Right lobe of liver (tissue), 6 donors: Measurements from ENCODE around the gene SEC16B. TPM values are rescaled to one million over a fixed set of nuclear protein-coding genes. Genes with fewer than 3 reads are reported as not detected.

Experiments
- ATAC-seq, 4 donors: fragments of 200-7000 bp; cut with Tn5 transposase; one replicate each; pipeline ENCODE4 v1.9.1; 2020; ENCODE audit warnings: mild to moderate bottlenecking in 4 of 4, moderate library complexity in 4 of 4
- DNase-seq, 3 donors: peaks; one replicate each; pipeline ENCODE4 v3.0.0-alpha.2; 2020
- H3K27ac ChIP-seq, 3 donors: fragments of 200-600 bp; one replicate each; pipeline ENCODE4 v1.8.0; 2022
- H3K27me3 ChIP-seq, 2 donors: fragments of 200-600 bp; one replicate each; pipeline ENCODE4 v1.8.0; 2022
- H3K36me3 ChIP-seq, 4 donors: fragments of 200-600 bp; sonication (generic) in 1 of 4; one replicate each; pipeline versions ENCODE4 v1.5.1 to v1.8.0; 2017 to 2022; ENCODE audit warnings: control low read depth in 1 of 4
- H3K4me1 ChIP-seq, 4 donors: fragments of 200-600 bp; sonication (generic) in 1 of 4; one replicate each; pipeline versions ENCODE4 v1.5.1 to v1.8.0; 2017 to 2022; ENCODE audit warnings: control low read depth in 1 of 4
- H3K4me3 ChIP-seq, 3 donors: fragments of 200-600 bp; one replicate each; pipeline ENCODE4 v1.8.0; 2022
- H3K9me3 ChIP-seq, 4 donors: fragments of 200-600 bp; sonication (generic) in 1 of 4; one replicate each; pipeline versions ENCODE4 v1.5.1 to v1.8.0; 2017 to 2022; ENCODE audit warnings: control low read depth in 1 of 4
- POLR2A ChIP-seq: fragments of 450-650 bp; IDR thresholded peaks from one replicate; pipeline ENCODE4 v1.6.1; 2017; ENCODE audit warnings: antibody characterized with exemption, mild to moderate bottlenecking
- WGBS: methylation state at CpG from one replicate; pipeline ENCODE4 v1.1.6; 2018; ENCODE audit warnings: low coverage, low lambda C conversion rate; ENCODE audit not compliant: insufficient coverage; ENCODE audit errors: missing lambda C conversion rate; 5-methylcytosine and 5-hydroxymethylcytosine counted together
- intact Hi-C, 2 donors: fragments of 100-400 bp; cut with DNase I; formaldehyde crosslinking; loops; one replicate each; pipeline versions ENCODE4 v1.11.2 to v1.14.1; 2022
- total RNA-seq, 6 experiments: library from RNA; depleted of rRNA in 2 of 6; stranded (reverse); fragments of >200 nt in 2 of 6; fragmentation: NEBNext Ultra II Directional in 3 of 6; extraction: Animal tissue kit (Norgen Biotek cat#: 25700) in 3 of 6; gene quantifications; one replicate each; pipeline versions ENCODE4 v1.1.0 to v1.2.4, GENCODE V29; 2016 to 2023
- TF ChIP-seq, protein P1 (sequence below), 4 donors: fragments of 200-600 bp in 3 of 4; fragments of 450-650 bp in 1 of 4; IDR thresholded peaks; one replicate each; pipeline versions ENCODE4 v1.5.1 to v1.8.0; 2016 to 2022; ENCODE audit warnings: antibody characterized with exemption in 4 of 4, mild to moderate bottlenecking in 2 of 4
- donor health status: DM: no; HTN: yes; CAD: no.
- donor health status: DM: no; HTN: no; CAD: no.
- donor health status: DM: no; HTN: no; CAD: no.
- donor health status: DM: no; HTN: yes; CAD: no.
- donor health status: DM: no; HTN: yes; CAD: no.

SEC16B gene
- total RNA-seq, 6 experiments from 2014 or later, result 16.4 to 69.7 (median 39.9) TPM

DNA sequence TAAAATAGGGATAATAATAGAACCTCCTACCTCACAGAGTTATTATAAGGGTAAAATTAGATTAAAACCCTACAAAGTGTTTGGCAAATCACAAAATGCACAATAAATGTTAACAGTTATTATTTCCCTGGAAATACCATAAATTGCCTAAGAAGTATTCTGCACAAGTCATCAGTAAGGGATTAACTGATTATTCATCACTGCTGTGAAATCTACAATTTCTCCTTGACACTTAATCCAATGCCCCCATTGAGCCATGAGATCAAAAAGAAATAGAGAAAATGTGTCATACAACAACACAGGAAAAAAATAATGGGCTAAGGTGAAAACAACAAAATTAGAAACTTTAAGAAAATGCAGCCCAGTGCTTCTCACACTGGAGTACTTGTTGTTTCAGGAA lies 6.7 kb upstream of the SEC16B start:
- H3K36me3 ChIP-seq, result no peaks in the 10 kb centered on the region
- DNase-seq, result no peak
- no peaks in the 10 kb centered on the region for H3K27me3 ChIP-seq
- no peaks in the 10 kb centered on the region for H3K9me3 ChIP-seq
- ATAC-seq, result no peak
- no peaks in the 10 kb centered on the region for H3K4me1 ChIP-seq
- intact Hi-C loops, result no loop called here
- H3K27ac ChIP-seq, result no peak overlapping the region
- TF ChIP-seq, protein P1, sequence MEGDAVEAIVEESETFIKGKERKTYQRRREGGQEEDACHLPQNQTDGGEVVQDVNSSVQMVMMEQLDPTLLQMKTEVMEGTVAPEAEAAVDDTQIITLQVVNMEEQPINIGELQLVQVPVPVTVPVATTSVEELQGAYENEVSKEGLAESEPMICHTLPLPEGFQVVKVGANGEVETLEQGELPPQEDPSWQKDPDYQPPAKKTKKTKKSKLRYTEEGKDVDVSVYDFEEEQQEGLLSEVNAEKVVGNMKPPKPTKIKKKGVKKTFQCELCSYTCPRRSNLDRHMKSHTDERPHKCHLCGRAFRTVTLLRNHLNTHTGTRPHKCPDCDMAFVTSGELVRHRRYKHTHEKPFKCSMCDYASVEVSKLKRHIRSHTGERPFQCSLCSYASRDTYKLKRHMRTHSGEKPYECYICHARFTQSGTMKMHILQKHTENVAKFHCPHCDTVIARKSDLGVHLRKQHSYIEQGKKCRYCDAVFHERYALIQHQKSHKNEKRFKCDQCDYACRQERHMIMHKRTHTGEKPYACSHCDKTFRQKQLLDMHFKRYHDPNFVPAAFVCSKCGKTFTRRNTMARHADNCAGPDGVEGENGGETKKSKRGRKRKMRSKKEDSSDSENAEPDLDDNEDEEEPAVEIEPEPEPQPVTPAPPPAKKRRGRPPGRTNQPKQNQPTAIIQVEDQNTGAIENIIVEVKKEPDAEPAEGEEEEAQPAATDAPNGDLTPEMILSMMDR (IDR thresholded peaks at IDR 0.05), result no peak
- no peak for TF ChIP-seq POLR2A
- H3K4me3 ChIP-seq, result no peak overlapping the region

DNA sequence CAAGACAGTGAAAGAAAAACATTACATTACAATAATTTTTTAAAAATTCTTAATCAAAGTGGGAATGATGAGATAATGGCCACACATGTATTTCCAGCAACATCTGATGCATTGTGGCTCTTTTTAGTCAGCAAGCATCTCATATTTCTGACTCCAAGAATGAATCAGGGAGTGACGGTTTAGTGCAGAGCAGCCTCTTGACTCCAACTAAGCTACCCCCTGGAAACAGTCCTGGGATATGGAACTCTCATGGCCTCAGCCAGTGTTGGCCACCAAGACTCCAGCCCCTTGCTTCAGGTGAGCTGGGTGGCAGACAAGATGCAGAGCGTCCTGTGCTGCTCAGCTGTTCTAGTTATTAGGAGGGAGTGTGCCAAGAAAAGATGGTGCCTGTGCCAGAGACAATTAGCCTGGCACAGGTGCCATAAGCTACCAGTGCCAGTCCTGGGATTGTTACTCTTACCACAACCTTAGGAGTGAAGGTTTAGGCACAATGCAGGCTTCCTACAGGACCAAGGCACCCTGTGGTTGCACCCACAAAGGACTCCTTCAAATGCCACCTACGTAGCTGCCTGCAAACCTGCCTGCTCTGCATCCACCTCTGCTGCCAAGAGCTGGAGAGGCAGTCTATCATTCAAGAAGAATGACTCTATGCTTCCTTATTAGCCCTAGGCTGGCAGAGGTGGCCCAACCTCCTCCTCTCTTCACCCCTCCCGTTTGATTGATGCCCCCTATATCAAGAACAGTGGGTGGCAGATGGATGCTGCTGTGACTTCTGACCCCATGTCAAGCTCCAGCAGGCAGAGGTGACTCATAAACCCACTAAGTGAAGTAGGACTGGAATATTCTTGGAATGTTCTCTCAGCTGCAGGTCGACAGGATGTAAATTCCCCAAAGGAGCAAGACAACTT lies 6.0 kb upstream of the SEC16B start:
- Histone ChIP-seq H3K4me3 (no peak overlapping the region), H3K36me3 (no peaks in the 10 kb centered on the region), H3K4me1 (peaks cover 0 to 2% (median 0%) of the 10 kb centered on the region in 4 donors), H3K27me3 (no peaks in the 10 kb centered on the region), H3K9me3 (no peaks in the 10 kb centered on the region), H3K27ac (no peak overlapping the region)
- no peak for TF ChIP-seq POLR2A
- TF ChIP-seq, protein P1 (IDR thresholded peaks at IDR 0.05), result no peak
- peak in 1 of 4 donors; percentile 16 for ATAC-seq
- no peak for DNase-seq
- WGBS, result 75% methylated on average over 3 of the region's 5 CpGs
- intact Hi-C loops, result no loop called here

- TF ChIP-seq, protein P1 (IDR thresholded peaks at IDR 0.05), result no peak
- TF ChIP-seq POLR2A, result no peak
- Histone ChIP-seq H3K36me3 (no peaks in the 10 kb centered on the region), H3K4me3 (no peak overlapping the region), H3K27me3 (no peaks in the 10 kb centered on the region), H3K4me1 (peaks cover 0 to 4% (median 0%) of the 10 kb centered on the region in 4 donors), H3K27ac (no peak overlapping the region), H3K9me3 (no peaks in the 10 kb centered on the region)
- ATAC-seq (no peak), DNase-seq (no peak)
- intact Hi-C loops, result no loop called here
- WGBS, result 72% methylated on average over 3 of the region's 3 CpGs
Observed at GRCh38 chr1:177973585-177973984, 3.7 kb upstream of the SEC16B start.

- Histone ChIP-seq H3K9me3 (no peaks in the 10 kb centered on the region), H3K4me3 (peak overlapping the region; percentile 42 to 66 (median 45)), H3K27me3 (no peaks in the 10 kb centered on the region), H3K4me1 (peaks cover 0 to 23% (median 8%) of the 10 kb centered on the region in 4 donors), H3K36me3 (peaks cover 0 to 26% (median 14%) of the 10 kb centered on the region in 4 donors), H3K27ac (peak overlapping the region; percentile 93 to 95 (median 93))
- peak in 1 of 3 donors; percentile 72 for DNase-seq
- WGBS, result 48% methylated on average over 4 of the region's 5 CpGs
- intact Hi-C loops, result no loop called here
- peak; percentile 61 to 77 (median 68) for ATAC-seq
- peak; percentile 55 for TF ChIP-seq POLR2A
- TF ChIP-seq, protein P1 (IDR thresholded peaks at IDR 0.05), result no peak
Observed at GRCh38 chr1:177969109-177969508, 749 bp downstream of the SEC16B start.
